CD14-positive monocyte (primary cell): ENCODE data around the gene GSDME. TPM values are rescaled to one million over a fixed set of nuclear protein-coding genes. Genes with fewer than 3 reads are reported as not detected.
"Not testable (repeated sequence)": the region's sequence is repeated elsewhere in the genome, so short reads cannot be mapped to it uniquely, and the experiment has no call there.

Experiments used
- DNase-seq, 3 donors: peaks; one replicate each; pipeline ENCODE4 v3.0.0-alpha.2; 2011 to 2022
- H2AFZ ChIP-seq: 2 replicates; pipeline ENCODE4 v1.6.0; 2012; ENCODE audit warnings: mild to moderate bottlenecking, low read depth, low read length, inconsistent platforms; ENCODE audit not compliant: insufficient read depth, poor library complexity, severe bottlenecking
- H3K27ac ChIP-seq, 2 donors: 1 replicate in 1 of 2; 2 replicates in 1 of 2; pipeline ENCODE4 v1.5.1; 2012 to 2013; ENCODE audit warnings: low read length in 2 of 2, control low read depth in 1 of 2, inconsistent platforms in 1 of 2, low read depth in 1 of 2, mild to moderate bottlenecking in 1 of 2
- H3K27me3 ChIP-seq, 2 donors: one replicate each; pipeline versions ENCODE4 v1.6.0 to v1.6.1; 2011 to 2013; ENCODE audit warnings: low read length in 2 of 2; ENCODE audit not compliant: control insufficient read depth in 2 of 2, insufficient read depth in 2 of 2
- H3K36me3 ChIP-seq, 2 donors: replicated peaks in 1 of 2; 1 replicate in 1 of 2; 2 replicates in 1 of 2; pipeline versions ENCODE4 v1.5.1 to v1.6.1; 2012 to 2013; ENCODE audit warnings: low read length in 2 of 2, control low read depth in 1 of 2, inconsistent platforms in 1 of 2, mild to moderate bottlenecking in 1 of 2; ENCODE audit not compliant: insufficient read depth in 2 of 2, control insufficient read depth in 1 of 2
- H3K4me1 ChIP-seq, 2 donors: 1 replicate in 1 of 2; 2 replicates in 1 of 2; pipeline versions ENCODE4 v1.5.1 to v1.6.1; 2012 to 2013; ENCODE audit warnings: low read length in 2 of 2, control low read depth in 1 of 2, inconsistent platforms in 1 of 2, mild to moderate bottlenecking in 1 of 2, moderate library complexity in 1 of 2; ENCODE audit not compliant: insufficient read depth in 2 of 2, control insufficient read depth in 1 of 2
- H3K4me2 ChIP-seq: replicated peaks from 2 replicates; pipeline ENCODE3; 2012; ENCODE audit warnings: low read length, moderate library complexity, mild to moderate bottlenecking; ENCODE audit not compliant: poor library complexity, severe bottlenecking; ENCODE audit errors: extremely low read depth
- H3K4me3 ChIP-seq, 3 experiments: fragments of 200-600 bp in 1 of 3; sonication (generic) in 1 of 3; replicated peaks in 1 of 3; 1 replicate in 2 of 3; 2 replicates in 1 of 3; pipeline ENCODE4 v1.5.1; 2011 to 2013; ENCODE audit warnings: low read length in 3 of 3, mild to moderate bottlenecking in 3 of 3, control low read depth in 2 of 3, low read depth in 2 of 3, inconsistent platforms in 1 of 3, moderate library complexity in 1 of 3
- H3K79me2 ChIP-seq: 2 replicates; pipeline ENCODE4 v1.6.0; 2012; ENCODE audit warnings: mild to moderate bottlenecking, control low read depth, inconsistent platforms, low read length, moderate library complexity; ENCODE audit not compliant: insufficient read depth
- H3K9ac ChIP-seq: 2 replicates; pipeline ENCODE4 v1.6.0; 2017; ENCODE audit warnings: low read length, mild to moderate bottlenecking; ENCODE audit not compliant: insufficient read depth, poor library complexity, severe bottlenecking
- H3K9me3 ChIP-seq, 2 donors: replicated peaks in 1 of 2; 1 replicate in 1 of 2; 2 replicates in 1 of 2; pipeline versions ENCODE4 v1.5.1 to v1.6.1; 2012 to 2013; ENCODE audit warnings: low read length in 2 of 2, control low read depth in 1 of 2; ENCODE audit not compliant: control insufficient read depth in 1 of 2, insufficient read depth in 1 of 2
- H4K20me1 ChIP-seq: 2 replicates; pipeline ENCODE4 v1.6.0; 2012; ENCODE audit warnings: mild to moderate bottlenecking, low read length, control low read depth, moderate library complexity; ENCODE audit not compliant: insufficient read depth
- H3K27ac Mint-ChIP-seq, 7 donors: one replicate each; pipeline ENCODE4 v1.8.0; 2020; ENCODE audit warnings: mild to moderate bottlenecking in 7 of 7, mixed read lengths in 7 of 7, moderate library complexity in 6 of 7, inconsistent platforms in 2 of 7
- H3K27me3 Mint-ChIP-seq, 3 donors: one replicate each; pipeline ENCODE4 v1.8.0; 2021 to 2022; ENCODE audit warnings: low read depth in 3 of 3, mild to moderate bottlenecking in 3 of 3, mixed read lengths in 3 of 3, moderate library complexity in 3 of 3, inconsistent platforms in 1 of 3
- H3K36me3 Mint-ChIP-seq, 2 donors: one replicate each; pipeline ENCODE4 v1.8.0; 2020; ENCODE audit warnings: mixed read lengths in 2 of 2, inconsistent platforms in 1 of 2, mild to moderate bottlenecking in 1 of 2
- H3K4me1 Mint-ChIP-seq: one replicate; pipeline ENCODE4 v1.8.0; 2020; ENCODE audit warnings: mild to moderate bottlenecking, mixed read lengths
- H3K4me3 Mint-ChIP-seq, 2 donors: one replicate each; pipeline ENCODE4 v1.8.0; 2020; ENCODE audit warnings: mild to moderate bottlenecking in 2 of 2, mixed read lengths in 2 of 2, moderate library complexity in 1 of 2
- H3K9me3 Mint-ChIP-seq, 7 donors: one replicate each; pipeline ENCODE4 v1.8.0; 2020 to 2022; ENCODE audit warnings: mixed read lengths in 7 of 7, mild to moderate bottlenecking in 6 of 7, moderate library complexity in 6 of 7, inconsistent platforms in 2 of 7
- WGBS: methylation state at CpG from one replicate; pipeline ENCODE4 v1.1.5; 2013; ENCODE audit warnings: missing lambda C conversion rate; ENCODE audit not compliant: insufficient coverage; 5-methylcytosine and 5-hydroxymethylcytosine counted together
- intact Hi-C, 2 donors: fragments of 100-400 bp; cut with micrococcal nuclease; formaldehyde crosslinking; loops; one replicate each; pipeline versions ENCODE4 v1.15.0 to v1.15.1; 2023
- polyA plus RNA-seq, 3 donors: library from polyadenylated mRNA; depleted of rRNA in 1 of 3; unstranded in 2 of 3; stranded (reverse) in 1 of 3; fragments of 300-500 nt in 2 of 3; fragments of >200 nt in 1 of 3; fragmentation: Illumina TruSeq in 2 of 3; gene quantifications; 1 replicate in 2 of 3; 2 replicates in 1 of 3; pipeline ENCODE4 v1.2.3, GENCODE V29; 2012 to 2021
- TF ChIP-seq, protein P1 (sequence below): fragments of 200-600 bp; IDR thresholded peaks from one replicate; pipeline ENCODE4 v1.8.0; 2022; ENCODE audit warnings: antibody characterized with exemption, mild to moderate bottlenecking

Gene GSDME
- polyA plus RNA-seq, 3 donors, result 1.3 to 2.3 TPM; not detected in 1

DNA sequence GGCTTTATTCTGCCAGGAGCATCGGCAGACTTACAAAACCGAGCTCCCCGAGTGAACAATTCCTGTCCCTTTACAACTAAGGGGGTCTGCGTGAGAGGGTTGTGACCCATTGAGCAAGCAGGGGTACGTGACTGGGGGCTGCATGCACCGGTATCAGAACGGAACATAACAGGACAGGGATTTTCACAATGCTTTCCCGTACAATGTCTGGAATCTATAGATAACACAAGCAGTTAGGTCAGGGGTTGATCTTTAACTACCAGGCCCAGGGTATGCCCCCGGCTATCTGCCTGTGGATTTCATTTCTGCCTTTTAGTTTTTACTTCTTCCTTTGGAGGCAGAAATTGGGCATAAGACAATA is 38.1 kb upstream of the GSDME start:
- Mint-ChIP-seq H3K4me1 (peaks cover 12% of the 10 kb centered on the region), H3K27me3 (no peaks in the 10 kb centered on the region), H3K27ac (no peak overlapping the region), H3K4me3 (no peak overlapping the region), H3K9me3 (peaks cover 0 to 4% (median 0%) of the 10 kb centered on the region in 7 donors), H3K36me3 (peaks cover 2 to 3% of the 10 kb centered on the region in 2 donors)
- intact Hi-C loops, result no loop called here
- Histone ChIP-seq H3K4me3 (no peak overlapping the region), H2AFZ (no peak overlapping the region), H3K79me2 (no peaks in the 10 kb centered on the region), H3K4me1 (peaks cover 8 to 9% of the 10 kb centered on the region in 2 donors), H3K9me3 (no peaks in the 10 kb centered on the region), H4K20me1 (no peaks in the 10 kb centered on the region), H3K4me2 (no peak overlapping the region), H3K27me3 (no peaks in the 10 kb centered on the region), H3K36me3 (no peaks in the 10 kb centered on the region), H3K9ac (no peak overlapping the region), H3K27ac (no peak overlapping the region)
- DNase-seq, result no peak
- TF ChIP-seq, protein P1, sequence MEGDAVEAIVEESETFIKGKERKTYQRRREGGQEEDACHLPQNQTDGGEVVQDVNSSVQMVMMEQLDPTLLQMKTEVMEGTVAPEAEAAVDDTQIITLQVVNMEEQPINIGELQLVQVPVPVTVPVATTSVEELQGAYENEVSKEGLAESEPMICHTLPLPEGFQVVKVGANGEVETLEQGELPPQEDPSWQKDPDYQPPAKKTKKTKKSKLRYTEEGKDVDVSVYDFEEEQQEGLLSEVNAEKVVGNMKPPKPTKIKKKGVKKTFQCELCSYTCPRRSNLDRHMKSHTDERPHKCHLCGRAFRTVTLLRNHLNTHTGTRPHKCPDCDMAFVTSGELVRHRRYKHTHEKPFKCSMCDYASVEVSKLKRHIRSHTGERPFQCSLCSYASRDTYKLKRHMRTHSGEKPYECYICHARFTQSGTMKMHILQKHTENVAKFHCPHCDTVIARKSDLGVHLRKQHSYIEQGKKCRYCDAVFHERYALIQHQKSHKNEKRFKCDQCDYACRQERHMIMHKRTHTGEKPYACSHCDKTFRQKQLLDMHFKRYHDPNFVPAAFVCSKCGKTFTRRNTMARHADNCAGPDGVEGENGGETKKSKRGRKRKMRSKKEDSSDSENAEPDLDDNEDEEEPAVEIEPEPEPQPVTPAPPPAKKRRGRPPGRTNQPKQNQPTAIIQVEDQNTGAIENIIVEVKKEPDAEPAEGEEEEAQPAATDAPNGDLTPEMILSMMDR, result no peak
- WGBS, result 100% methylated on average over 6 of the region's 9 CpGs

GRCh38 chr7:24794751-24795406 is 37.6 kb upstream of the GSDME start:
- intact Hi-C loops, result not testable (repeated sequence)

More at GRCh38 chr7:24794751-24795406, 37.6 kb upstream of the GSDME start:
- H3K4me1 Mint-ChIP-seq, result peaks cover 12% of the 10 kb centered on the region
- H3K4me3 ChIP-seq, H3K27me3 Mint-ChIP-seq, H3K79me2 ChIP-seq, H3K27ac ChIP-seq, H3K9me3 ChIP-seq, H2AFZ ChIP-seq, H3K4me1 ChIP-seq, H3K4me2 ChIP-seq, H4K20me1 ChIP-seq, H3K36me3 ChIP-seq, H3K27me3 ChIP-seq, H3K9ac ChIP-seq, H3K36me3 Mint-ChIP-seq, H3K9me3 Mint-ChIP-seq, H3K4me3 Mint-ChIP-seq, DNase-seq: not testable (repeated sequence)
- H3K27ac Mint-ChIP-seq, result peak overlapping the region in 2 of 7 donors; percentile 68 to 73
- 97% methylated on average over 20 of the region's 22 CpGs for WGBS
